ENCODE results near the gene SLC43A3.

Gene SLC43A3

DNA sequence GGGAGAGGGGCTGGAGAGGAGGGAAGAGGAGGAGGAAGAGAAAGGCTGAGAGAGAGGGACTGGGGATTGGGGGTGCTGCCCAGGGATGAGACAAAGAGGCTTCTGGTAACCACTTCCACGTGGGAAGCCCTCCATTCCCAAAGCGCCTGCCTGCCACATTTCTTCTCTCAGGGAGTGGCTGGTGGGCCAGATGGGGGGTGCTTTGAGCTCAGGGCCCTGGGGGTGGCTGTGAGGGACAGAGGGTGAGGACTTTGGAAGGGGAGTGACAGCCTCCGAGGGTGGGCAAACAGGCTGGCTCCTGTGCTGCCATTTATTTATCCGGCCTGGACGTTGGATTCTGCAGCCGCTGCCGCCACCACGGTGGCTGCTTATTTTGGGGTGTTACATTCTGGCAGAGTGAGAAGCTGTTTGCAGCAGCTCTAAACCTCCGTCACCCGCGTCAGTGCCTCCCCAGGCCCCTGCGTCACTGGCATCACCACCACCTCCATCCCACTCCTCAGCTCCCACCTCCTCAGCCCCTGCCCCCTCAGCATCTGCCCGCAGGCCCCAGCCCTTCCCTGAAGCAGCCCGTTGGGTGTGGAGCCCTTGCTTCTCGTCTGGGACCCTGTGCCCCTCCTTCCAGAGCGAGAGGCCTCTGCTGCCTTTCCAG, 35.0 kb upstream of the SLC43A3 start:
- Histone ChIP-seq H3K9me2 (replicated peaks; ENCODE audit: control insufficient read depth, low read length) (no peaks in the 10 kb centered on the region), H4K20me1 (ENCODE audit: control insufficient read depth, insufficient read depth, low read depth, low read length) (no peaks in the 10 kb centered on the region), H3F3A (ENCODE audit: control insufficient read depth, insufficient read depth) (no peaks in the 10 kb centered on the region), H3K27me3 (ENCODE audit: control insufficient read depth, low read length) (peaks cover 48% of the 10 kb centered on the region), H3K4me3 (ENCODE audit: low read length) (no peak overlapping the region), H3K27ac (ENCODE audit: low read depth, low read length) (no peak overlapping the region), H3K79me2 (ENCODE audit: control insufficient read depth, low read length) (no peaks in the 10 kb centered on the region), H3K9me3 (ENCODE audit: control insufficient read depth, insufficient read depth, low read length) (no peaks in the 10 kb centered on the region), H3K4me2 (ENCODE audit: low read length) (no peak overlapping the region), H3K36me3 (ENCODE audit: control insufficient read depth, low read length) (no peaks in the 10 kb centered on the region), H3K4me1 (ENCODE audit: control insufficient read depth, low read length) (peaks cover 25% of the 10 kb centered on the region)
- TF ChIP-seq EZH2phosphoT487 (IDR thresholded peaks at IDR 0.05; ENCODE audit: borderline replicate concordance, low read length), result no peak
- TF ChIP-seq, protein P1, sequence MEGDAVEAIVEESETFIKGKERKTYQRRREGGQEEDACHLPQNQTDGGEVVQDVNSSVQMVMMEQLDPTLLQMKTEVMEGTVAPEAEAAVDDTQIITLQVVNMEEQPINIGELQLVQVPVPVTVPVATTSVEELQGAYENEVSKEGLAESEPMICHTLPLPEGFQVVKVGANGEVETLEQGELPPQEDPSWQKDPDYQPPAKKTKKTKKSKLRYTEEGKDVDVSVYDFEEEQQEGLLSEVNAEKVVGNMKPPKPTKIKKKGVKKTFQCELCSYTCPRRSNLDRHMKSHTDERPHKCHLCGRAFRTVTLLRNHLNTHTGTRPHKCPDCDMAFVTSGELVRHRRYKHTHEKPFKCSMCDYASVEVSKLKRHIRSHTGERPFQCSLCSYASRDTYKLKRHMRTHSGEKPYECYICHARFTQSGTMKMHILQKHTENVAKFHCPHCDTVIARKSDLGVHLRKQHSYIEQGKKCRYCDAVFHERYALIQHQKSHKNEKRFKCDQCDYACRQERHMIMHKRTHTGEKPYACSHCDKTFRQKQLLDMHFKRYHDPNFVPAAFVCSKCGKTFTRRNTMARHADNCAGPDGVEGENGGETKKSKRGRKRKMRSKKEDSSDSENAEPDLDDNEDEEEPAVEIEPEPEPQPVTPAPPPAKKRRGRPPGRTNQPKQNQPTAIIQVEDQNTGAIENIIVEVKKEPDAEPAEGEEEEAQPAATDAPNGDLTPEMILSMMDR (IDR thresholded peaks at IDR 0.05; ENCODE audit: low read depth, low read length, poor library complexity, severe bottlenecking), result no peak

DNA sequence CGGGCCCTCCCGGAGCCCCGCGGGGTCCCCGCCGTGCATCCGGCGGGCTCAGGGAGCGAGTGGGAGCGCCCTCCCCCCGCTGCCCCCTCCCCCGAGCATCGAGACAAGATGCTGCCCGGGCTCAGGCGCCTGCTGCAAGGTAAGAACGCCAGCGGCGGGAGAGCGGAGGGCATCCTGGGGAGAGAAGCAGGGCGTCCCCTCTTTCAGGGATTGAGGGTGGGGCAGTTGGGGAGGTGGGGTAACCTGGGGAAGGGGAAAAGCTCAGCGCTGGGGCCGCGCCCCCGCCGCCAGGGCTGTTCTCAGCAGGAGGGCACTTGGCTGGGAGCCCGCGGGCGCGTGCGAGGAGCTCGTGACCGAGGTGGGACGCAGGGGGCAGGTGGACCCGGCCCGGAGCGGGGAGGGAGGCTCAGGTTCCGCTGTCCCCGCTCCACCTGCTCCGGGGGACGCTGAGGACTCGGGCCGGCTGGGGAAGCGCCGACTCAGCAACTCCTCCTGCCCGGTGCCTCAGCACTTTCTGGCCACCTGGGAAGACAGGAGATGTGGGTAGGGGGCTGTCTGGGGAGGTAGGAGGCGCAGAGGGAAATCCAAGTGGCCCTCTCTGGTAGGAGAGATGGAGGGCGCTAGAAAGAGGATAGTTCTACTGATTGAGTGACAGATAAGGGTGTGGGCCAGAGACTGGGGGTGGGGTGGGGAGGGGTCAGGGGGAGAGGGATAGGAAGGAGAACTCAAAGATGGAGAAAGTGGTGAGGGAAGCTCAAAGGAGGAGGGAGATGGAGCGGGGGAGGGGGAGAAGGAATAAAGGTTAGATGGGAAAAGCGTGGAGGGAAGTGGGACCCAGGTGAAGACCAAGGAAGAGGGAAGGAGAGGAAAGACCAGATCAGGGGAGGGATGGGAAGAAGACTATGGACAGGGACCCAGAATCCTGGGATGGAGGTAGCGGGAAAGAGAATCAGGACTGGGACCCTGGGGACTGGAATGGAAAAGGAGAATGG, 34.1 kb upstream of the SLC43A3 start:
- H3K4me1 ChIP-seq (ENCODE audit: control insufficient read depth, low read length), result peaks cover 25% of the 10 kb centered on the region
- H4K20me1 ChIP-seq (ENCODE audit: control insufficient read depth, insufficient read depth, low read depth, low read length), result no peaks in the 10 kb centered on the region
- H3K9me3 ChIP-seq (ENCODE audit: control insufficient read depth, insufficient read depth, low read length), result no peaks in the 10 kb centered on the region
- H3K79me2 ChIP-seq (ENCODE audit: control insufficient read depth, low read length), result no peaks in the 10 kb centered on the region
- no peaks in the 10 kb centered on the region for H3K36me3 ChIP-seq (ENCODE audit: control insufficient read depth, low read length)
- H3F3A ChIP-seq (ENCODE audit: control insufficient read depth, insufficient read depth), result no peaks in the 10 kb centered on the region
- no peaks in the 10 kb centered on the region for H3K9me2 ChIP-seq (replicated peaks; ENCODE audit: control insufficient read depth, low read length)
- H3K27me3 ChIP-seq (ENCODE audit: control insufficient read depth, low read length), result peaks cover 48% of the 10 kb centered on the region
- no peak overlapping the region for H3K27ac ChIP-seq (ENCODE audit: low read depth, low read length)
- H3K4me2 ChIP-seq (ENCODE audit: low read length), result peak overlapping the region; percentile 80
- peak overlapping the region; percentile 63 for H3K4me3 ChIP-seq (ENCODE audit: low read length)
- peak; percentile 63; the same call in 1 of the 2 replicates for TF ChIP-seq EZH2phosphoT487 (IDR thresholded peaks at IDR 0.05; ENCODE audit: borderline replicate concordance, low read length)
- TF ChIP-seq, protein P1 (IDR thresholded peaks at IDR 0.05; ENCODE audit: low read depth, low read length, poor library complexity, severe bottlenecking), result no peak

- Histone ChIP-seq H3K4me1 (ENCODE audit: control insufficient read depth, low read length) (peaks cover 25% of the 10 kb centered on the region), H3K79me2 (ENCODE audit: control insufficient read depth, low read length) (no peaks in the 10 kb centered on the region), H3F3A (ENCODE audit: control insufficient read depth, insufficient read depth) (no peaks in the 10 kb centered on the region), H3K27me3 (ENCODE audit: control insufficient read depth, low read length) (peaks cover 48% of the 10 kb centered on the region), H3K4me3 (ENCODE audit: low read length) (peak within 1 kb of the TSS; percentile 63), H3K36me3 (ENCODE audit: control insufficient read depth, low read length) (no peaks in the 10 kb centered on the region), H4K20me1 (ENCODE audit: control insufficient read depth, insufficient read depth, low read depth, low read length) (no peaks in the 10 kb centered on the region), H3K4me2 (ENCODE audit: low read length) (peak within 1 kb of the TSS; percentile 80), H3K9me3 (ENCODE audit: control insufficient read depth, insufficient read depth, low read length) (no peaks in the 10 kb centered on the region), H3K9me2 (replicated peaks; ENCODE audit: control insufficient read depth, low read length) (no peaks in the 10 kb centered on the region), H3K27ac (ENCODE audit: low read depth, low read length) (no peak within 1 kb of the TSS)
- TF ChIP-seq, protein P1 (IDR thresholded peaks at IDR 0.05; ENCODE audit: low read depth, low read length, poor library complexity, severe bottlenecking), result no peak
- TF ChIP-seq EZH2phosphoT487 (IDR thresholded peaks at IDR 0.05; ENCODE audit: borderline replicate concordance, low read length), result no peak
These were observed 33.3 kb upstream of the SLC43A3 start, which contains the start of gene RTN4RL2 for GRCh38 chr11:57460022-57460757. TSS of gene RTN4RL2 (plus strand) at chr11:57460528. CDS start at chr11:57460866, 338 bp downstream.

Data from DOHH2 (cell line).